Measurements from ENCODE around the gene HMMR.
A peak's percentile ranks its signal among the peaks of the same experiment; 100 is the strongest.
"Not testable (repeated sequence)": the region's sequence is repeated elsewhere in the genome, so short reads cannot be mapped to it uniquely, and the experiment has no call there.

HMMR gene, protein sequence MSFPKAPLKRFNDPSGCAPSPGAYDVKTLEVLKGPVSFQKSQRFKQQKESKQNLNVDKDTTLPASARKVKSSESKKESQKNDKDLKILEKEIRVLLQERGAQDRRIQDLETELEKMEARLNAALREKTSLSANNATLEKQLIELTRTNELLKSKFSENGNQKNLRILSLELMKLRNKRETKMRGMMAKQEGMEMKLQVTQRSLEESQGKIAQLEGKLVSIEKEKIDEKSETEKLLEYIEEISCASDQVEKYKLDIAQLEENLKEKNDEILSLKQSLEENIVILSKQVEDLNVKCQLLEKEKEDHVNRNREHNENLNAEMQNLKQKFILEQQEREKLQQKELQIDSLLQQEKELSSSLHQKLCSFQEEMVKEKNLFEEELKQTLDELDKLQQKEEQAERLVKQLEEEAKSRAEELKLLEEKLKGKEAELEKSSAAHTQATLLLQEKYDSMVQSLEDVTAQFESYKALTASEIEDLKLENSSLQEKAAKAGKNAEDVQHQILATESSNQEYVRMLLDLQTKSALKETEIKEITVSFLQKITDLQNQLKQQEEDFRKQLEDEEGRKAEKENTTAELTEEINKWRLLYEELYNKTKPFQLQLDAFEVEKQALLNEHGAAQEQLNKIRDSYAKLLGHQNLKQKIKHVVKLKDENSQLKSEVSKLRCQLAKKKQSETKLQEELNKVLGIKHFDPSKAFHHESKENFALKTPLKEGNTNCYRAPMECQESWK

DNA sequence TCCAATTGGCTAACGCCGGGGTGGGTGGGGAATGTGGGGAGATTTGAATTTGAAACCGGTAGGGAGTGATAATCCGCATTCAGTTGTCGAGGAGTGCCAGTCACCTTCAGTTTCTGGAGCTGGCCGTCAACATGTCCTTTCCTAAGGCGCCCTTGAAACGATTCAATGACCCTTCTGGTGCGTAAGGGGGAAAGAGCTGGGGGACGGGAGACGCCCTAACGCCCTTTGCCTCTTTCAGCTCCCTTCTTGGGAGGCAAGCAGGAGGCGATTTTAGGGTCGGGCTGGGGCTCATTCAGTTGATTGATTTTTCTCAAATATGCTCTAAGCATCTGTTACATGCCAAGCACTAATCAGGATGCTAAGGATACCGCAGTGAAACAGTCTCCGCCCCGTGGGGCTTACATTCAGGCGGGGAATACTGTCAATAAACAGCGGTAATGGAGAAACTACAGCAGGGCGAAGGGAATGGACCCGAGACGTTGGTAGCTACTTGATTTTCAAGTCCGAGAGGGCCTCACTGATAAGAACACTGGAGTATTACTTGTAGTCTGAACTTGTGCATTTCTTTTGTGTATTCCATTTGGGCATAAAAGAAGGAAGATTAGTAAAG lies at the start of gene HMMR:
HMMR (plus strand) TSS at position 71 of the 610 bp plus-strand sequence; CDS start at position 132, 61 bp downstream.
- DNase-seq, result peak; percentile 32

DNA sequence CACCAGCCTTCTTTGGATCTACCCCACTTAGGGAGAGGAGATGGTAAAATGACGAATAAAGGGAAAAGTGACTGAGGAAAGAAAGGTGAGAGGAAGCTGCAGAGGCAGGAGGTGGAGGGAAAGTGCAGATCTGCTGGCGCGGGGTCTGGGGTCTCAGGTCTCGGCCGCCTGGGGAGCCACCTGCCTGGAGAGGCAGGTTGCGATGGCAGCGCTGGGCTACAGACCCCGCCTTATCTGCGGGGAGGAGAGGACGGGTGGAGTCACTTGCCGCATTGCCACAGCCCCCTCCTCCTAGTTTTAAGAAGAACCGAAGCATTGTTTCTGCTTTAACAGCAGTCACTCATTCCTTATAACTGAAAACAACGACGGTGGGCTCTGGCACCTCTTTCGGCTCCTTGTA lies 44.8 kb upstream of the HMMR start:
- DNase-seq, result not testable (repeated sequence)

DNA sequence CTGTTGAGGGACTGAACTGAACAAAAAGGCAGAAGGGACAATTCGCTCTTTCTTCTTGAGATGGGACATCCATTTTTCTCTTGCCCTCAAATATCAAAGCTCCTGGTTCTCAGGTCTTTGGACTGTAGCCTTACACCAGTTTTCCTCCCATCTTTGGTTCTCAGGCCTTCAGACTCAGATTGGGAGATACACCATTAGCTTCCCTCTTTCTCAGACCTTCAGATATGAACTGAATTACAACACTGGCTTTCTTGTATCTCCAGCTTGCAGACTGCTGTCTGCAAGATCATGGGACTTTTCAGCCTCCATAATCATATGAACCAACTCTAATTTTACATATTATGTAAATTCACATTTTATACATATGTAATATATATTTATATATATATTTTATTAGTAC lies 35.6 kb upstream of the HMMR start:
- DNase-seq, result no peak

DNA sequence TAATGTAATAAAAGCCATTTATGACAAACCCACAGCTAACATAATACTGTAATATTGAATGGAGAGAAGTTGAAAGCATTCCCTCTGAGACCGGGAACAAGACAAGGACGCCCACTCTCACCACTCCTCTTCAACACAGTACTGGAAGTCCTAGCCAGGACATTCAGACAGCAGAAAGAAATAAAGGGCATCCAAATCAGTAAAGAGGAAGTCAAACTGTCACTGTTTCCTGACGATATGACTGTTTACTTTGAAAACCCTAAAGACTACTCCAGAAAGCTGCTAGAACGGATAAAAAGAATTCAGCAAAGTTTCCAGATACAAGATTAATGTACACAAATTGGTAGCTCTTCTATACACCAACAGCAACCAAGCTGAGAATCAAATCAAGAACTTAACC lies 34.3 kb upstream of the HMMR start:
- DNase-seq, result not testable (repeated sequence)

DNA sequence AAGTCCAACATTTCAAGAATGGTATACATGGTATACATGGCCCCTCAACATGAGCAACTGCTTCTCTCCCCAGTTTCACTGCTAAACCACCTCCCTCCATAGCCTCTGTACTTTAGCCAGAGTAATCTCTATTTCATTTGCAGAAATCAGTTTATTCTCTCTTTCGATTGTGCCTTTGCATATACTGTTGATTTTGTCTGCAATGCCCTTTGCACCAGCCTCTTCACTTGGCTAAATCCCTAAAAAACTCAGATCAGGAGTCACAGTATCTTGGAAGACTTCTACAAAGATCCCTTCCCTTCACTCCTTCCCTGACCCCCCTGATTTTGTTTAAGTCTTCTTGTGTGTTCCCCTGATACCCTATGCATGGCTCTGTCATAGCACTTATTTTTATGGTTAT lies 27.9 kb upstream of the HMMR start:
- no peak for DNase-seq

DNA sequence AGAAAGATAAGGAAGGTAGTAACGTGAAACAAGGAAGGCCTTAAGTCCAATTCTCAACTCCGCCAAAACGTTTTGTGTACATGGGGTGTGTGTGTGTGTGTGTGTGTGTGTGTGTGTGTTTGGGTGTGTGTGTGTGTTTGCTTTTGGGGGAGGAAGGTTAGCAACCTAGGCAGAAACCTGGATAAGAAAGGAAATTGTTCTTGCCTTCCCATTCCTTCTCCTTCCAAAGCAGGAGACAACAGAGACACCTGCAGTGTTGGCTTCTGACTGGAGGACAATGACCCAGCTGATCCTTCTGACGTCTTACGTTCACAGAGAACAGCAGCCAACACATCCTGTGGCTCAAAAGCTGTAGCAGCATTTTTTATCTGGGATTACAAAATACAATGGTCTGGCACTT lies 27.2 kb upstream of the HMMR start:
- DNase-seq, result no peak

DNA sequence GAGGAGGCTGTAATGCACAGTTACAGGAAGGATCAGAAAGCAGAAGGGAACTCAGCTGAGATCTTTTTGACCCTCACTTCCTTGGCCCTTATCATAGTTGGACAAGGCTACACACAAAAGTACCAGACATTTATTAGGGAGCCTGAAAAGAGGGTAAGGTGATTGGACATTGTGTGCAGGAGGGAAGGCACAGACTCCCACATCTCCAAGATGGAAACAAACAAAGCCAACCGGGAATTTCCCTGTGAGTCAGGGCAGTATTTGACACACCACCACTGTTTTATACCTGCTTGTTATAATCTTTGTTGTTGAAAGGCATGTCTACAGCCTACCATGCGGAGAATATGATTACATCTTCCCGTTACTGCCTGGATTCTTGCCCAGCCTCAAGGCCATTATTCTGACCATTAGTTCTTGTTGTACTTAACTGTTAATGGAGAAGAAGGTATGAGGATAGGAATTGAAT lies 26.0 kb upstream of the HMMR start:
- DNase-seq, result no peak

DNA sequence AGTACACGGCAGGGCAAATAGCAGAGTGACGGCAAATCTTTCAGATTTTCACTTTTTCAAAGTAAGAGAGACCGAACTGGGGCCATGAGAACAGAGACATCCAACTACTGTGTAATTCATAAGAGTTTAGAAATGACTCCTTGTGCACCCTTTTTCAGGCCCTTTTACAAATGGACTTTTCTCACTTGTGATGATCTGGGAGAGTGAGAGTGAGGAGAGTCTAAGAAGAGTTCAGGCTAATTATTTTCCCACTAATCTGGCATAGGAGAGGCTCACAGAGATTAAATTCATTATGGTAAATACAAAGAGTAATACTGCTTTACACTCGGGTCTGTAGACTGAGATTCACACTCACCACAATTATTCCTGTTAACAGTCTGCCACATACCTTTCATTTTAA lies 23.9 kb upstream of the HMMR start:
- no peak for DNase-seq

DNA sequence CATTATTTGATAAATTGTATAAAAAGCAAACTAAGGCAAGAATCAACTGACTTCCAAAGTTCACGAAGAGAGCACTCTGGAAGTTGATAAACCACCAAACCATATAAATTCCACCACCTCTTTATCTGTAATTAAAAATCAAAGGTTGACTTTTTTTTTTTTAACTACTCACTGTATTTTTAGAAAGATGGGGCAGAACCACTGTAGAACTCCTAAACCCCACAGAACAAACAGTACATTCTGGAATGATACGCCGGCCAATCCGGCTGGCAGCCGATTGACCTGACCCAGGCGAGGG lies 23.5 kb upstream of the HMMR start:
- DNase-seq, result no peak

DNA sequence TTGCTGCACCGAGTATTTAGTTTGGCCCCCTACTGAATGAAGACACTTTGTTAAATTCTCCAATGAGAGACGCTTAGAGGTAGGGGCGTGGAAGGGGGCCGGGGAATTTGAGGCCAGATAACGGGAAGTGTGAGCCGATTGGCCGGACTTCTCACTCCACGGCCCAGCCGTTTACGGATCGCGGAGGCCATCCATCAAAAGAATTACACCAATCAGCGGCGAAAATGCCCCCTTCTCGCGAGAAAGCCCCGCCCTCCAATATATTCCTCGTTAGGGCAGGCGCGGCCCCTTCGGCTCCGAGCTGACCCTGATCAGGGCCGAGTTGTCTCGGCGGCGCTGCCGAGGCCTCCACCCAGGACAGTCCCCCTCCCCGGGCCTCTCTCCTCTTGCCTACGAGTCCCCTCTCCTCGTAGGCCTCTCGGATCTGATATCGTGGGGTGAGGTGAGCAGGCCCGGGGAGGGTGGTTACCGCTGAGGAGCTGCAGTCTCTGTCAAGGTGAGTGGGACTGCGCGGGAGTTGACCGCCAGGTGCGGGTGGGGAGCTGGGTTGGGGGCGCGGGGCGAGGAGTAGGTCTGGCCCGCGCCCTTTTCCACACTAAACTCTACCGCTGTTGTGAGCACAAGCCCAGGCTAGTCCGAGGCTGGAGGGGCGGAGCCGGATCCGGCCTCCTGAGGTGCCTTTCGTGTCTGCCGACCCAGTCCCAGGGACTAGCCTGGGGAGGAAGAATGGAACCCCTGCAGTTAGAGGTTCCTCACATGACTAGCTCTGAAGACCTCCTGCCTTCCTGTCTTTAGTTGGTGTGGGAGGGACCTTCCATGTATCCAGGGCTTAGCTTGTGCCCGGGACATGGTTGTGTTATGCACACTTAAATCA lies 22.9 kb upstream of the HMMR start, which contains the start of gene CCNG1:
CCNG1 (plus strand) TSS at position 287 of the 874 bp plus-strand sequence. CDS start 1,662 bp downstream, outside the sequence.
- peak; percentile 88 for DNase-seq

DNA sequence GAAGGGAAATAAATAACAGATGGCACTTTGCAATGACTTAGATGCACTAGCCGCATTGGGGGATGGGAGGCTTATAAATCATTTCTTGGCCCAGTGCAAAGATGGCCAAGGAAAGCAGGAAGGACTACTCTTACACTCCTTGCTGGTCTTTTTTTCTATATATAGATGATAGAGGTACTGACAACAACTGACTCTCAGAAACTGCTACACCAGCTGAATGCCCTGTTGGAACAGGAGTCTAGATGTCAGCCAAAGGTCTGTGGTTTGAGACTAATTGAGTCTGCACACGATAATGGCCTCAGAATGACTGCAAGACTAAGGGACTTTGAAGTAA lies 21.4 kb upstream of the HMMR start:
- no peak for DNase-seq

DNA sequence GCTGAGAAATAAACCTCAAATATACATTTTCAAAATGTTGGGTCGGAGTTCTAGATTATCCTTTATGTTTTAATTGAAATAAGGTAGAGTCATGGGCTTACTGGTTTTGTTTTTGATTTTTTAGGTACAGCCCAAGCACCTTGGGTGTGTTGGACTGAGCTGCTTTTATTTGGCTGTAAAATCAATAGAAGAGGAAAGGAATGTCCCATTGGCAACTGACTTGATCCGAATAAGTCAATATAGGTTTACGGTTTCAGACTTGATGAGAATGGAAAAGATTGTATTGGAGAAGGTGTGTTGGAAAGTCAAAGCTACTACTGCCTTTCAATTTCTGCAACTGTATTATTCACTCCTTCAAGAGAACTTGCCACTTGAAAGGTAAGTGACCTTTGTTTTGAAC lies 19.5 kb upstream of the HMMR start:
- no peak for DNase-seq

DNA sequence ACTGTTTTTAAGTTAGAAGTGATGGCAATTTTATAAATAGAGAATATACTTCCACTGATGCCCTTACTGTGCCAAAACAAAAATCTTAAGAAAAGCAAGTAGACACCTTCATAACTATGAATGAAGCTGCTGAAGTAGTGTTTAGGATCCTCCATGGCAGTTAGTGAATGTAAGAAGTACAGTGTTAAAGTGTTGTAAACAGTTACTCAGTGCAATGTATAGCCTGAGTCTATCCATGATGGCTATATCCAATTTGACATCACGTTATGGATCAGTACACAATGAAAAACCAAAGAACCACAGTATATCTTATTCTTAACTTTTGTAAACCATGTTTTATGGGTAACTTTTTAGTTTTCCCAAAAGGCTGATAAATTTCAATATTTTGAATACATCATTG lies 15.9 kb upstream of the HMMR start:
- no peak for DNase-seq

DNA sequence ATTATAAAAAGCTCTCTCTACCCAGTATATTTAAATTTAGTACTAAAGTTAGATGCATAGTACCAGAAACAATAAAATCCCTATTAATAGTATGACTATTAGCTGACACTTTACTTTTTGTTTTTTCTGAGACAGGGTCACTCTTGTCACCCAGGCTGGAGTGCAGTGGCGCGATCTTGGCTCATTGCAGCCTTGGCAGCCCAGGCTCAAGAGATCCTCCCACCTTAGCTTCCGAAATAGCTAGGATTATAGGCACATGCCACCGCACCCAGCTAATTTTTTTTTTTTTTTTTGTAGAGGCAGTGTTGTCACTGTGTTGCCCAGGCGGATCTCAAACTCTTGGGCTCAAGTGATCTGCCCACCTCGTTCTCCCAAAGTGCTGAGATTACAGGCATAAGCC lies 15.1 kb upstream of the HMMR start:
- no peak for DNase-seq

DNA sequence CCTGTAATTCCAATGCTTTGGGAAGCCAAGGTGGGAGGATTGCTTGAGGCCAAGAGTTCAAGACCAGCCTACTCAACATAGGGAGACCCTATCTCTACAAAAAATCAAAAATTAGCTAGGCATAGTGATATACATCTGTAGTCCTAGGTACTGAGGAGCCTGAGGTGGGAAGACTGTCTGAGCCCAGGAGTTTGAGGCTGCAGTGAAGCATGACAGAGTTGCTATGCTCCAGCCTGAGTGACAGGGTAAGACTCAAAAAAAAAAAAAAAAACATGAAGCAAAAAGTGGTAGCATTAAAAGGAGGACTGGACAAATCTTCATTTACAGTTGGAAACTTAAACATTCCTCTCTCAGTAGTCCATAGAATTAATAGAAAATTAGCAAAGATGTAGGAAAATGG lies 13.2 kb upstream of the HMMR start:
- DNase-seq, result no peak

DNA sequence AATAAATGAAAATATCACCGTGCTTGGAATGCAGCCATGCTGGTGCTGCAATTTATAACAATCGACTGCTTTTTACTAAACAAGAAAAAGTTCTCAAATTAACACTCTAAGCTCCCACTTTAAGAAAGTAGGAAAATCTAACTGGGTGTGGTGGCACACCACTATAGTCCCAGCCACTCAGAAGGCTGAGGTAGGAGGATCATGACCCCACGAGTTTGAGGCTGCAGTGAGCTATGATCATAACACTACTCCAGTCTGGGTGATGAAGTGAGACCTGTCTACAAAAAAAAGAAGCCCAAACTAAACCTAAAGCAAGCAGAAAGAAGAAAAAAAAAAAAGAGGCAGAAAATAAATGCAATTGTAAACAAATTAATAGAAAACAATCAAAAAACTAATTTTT lies 12.6 kb upstream of the HMMR start:
- no peak for DNase-seq

DNA sequence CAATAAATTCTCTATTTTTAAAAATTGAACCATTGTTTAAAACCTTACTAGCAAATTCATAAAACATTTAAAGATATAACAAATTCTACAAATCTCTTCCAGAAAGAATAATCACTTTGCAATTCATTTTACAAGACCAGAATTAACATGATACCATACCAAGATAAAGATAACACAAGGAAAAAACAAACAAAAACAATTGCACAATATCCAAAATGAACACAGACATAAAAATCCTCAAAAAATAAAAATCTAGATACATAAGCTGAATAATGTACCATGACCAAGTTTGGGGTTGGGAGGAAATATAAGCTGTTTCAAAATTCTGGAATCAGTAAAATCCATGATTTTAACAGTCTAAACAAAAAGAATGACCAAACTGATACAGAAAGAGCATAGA lies 11.9 kb upstream of the HMMR start:
- DNase-seq, result no peak

DNA sequence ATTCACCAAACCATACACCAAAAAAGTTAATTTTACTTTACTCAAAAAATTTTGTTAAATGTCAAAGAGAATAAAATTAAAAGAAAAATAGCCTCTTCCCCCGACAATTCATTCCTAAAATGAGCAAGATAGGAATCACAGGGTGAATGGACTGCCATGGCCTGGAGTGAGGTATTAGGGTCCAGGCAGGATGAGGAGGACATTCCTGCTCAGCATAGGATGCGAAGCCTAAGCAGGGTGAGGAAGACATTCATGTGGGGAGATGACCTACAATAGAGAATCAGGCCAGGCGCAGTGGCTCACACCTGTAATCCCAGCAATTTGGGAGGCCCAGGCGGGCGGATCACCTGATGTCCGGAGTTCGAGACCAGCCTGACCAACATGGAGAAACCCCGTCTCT lies 8.9 kb upstream of the HMMR start:
- DNase-seq, result no peak

DNA sequence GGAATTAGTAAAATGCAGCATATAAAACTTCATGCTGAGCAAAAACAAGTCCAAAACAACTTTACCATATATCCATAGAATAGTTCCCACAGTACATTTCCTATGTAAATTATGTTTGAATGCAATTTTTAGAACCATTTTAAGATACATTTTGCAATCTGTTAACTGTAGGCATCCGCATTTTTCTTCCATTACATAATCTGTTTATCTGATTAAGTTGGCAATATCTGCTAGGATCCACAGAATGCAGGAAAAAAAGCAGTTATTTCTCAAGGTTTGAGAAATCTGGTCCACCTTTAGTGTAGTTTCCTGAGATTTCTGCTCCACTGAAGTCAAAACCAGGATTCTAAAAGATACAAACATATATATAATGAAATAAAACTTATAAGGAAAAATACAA lies 6.7 kb upstream of the HMMR start:
- no peak for DNase-seq

DNA sequence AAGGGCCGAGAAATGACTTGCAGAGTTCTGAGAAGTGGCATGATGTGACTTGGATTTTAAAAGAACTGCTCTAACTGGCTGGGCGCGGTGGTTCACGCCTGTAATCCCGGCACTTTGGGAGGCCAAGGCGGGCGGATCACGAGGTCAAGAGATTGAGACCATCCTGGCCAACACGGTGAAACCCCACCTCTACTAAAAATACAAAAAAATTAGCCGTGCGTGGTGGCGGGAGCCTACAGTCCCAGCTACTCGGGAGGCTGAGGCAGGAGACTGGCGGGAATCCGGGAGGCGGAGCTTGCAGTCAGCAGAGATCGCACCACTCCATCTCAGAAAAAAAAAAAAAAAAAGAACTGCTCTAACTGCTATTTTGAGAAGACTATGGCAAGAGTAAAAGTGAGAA lies 5.0 kb upstream of the HMMR start:
- DNase-seq, result not testable (repeated sequence)

DNA sequence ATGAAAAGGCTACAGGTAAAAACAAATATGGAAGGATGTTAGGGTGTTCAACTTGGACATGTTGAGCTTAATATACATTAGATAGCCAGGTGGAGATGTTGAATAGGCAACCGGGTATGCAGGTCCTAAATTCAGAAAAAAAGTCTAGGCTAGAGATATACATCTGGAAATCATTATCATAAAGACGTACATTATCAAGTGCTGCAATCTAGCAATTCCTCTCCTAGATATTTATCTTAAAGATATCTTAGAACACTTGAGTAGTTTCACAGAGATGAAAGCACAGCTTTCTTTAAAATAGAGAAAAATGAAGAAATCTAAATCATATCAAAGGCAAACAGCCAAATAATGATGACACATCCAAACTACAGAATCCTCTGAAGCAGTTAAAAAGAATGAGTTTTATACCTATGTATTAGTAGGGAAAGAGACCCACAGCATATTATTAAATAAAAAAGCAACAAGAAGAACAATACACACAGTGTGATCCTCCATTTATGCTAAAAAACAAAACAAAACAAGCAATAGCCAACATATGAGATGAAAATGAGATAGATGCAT lies 4.3 kb upstream of the HMMR start:
- no peak for DNase-seq

DNA sequence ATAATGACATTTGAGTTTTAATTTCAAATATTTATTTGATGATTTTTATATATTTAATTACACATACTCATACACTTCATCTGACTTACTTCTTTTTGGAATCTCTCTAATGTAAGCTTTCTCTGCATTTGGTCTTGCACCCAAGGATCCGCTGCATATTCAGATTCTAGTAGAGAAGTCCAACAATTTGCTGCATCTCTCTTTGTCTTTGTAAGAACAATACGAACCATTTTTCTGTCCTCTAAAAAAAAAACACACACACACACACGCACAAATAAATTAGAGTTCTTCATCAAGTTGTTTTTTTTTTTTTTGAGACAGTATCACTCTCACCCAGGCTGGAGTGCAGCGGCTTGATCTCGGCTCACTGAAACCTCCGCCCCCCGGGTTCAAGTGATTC lies 3.6 kb upstream of the HMMR start:
- DNase-seq, result no peak

Measured in NCI-H1105 treated with DMSO at 0.1 percent for 48 hours (cell line).